ENCODE results near the gene WDR5.

The WDR5 gene

DNA sequence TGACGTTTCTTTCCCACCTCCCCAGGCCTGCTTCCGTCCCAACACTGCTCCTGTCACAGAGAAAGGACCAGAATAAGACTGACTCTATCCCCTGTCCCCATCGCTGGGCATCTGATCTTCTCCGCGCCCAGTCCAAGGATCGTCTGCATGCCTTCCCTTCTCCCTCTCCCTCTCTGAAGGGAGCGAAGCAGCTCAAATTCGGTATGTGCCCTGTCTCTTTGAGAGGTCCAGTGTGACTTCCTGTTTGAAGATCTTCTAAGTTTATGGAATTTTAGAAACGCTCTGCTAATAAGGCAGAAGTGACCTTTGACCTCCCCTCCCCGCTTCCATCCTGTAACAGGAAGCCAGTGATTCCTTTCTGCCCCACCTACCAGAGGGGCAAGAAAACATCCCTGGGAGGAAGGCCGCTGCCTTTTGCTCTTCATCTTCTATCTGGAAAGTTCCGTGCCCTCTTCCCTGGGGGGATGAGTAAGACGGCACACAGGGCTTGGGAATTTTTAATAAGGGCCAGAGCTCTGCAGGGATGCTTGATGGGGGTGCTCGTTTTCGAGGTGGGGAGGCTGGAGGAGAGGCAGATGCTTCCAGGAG, 69.2 kb downstream of the WDR5 start:
- peaks cover 27% of the 10 kb centered on the region for H3K27me3 Mint-ChIP-seq (ENCODE audit: low read depth)
- H3K9me3 Mint-ChIP-seq = no peaks in the 10 kb centered on the region
- no peak for DNase-seq (ENCODE audit: low spot score)
- H3K27ac Mint-ChIP-seq = no peak overlapping the region
- no peaks in the 10 kb centered on the region for H3K4me1 Mint-ChIP-seq (ENCODE audit: low read depth)
- H3K36me3 Mint-ChIP-seq (ENCODE audit: low read depth) = no peaks in the 10 kb centered on the region
- H3K4me3 Mint-ChIP-seq = no peak overlapping the region

GRCh38 chr9:134205672-134206310, 69.9 kb downstream of the WDR5 start:
- no peaks in the 10 kb centered on the region for H3K4me1 Mint-ChIP-seq (ENCODE audit: low read depth)
- H3K4me3 Mint-ChIP-seq = no peak overlapping the region
- no peaks in the 10 kb centered on the region for H3K36me3 Mint-ChIP-seq (ENCODE audit: low read depth)
- H3K27ac Mint-ChIP-seq = no peak overlapping the region
- peaks cover 25% of the 10 kb centered on the region for H3K27me3 Mint-ChIP-seq (ENCODE audit: low read depth)
- no peaks in the 10 kb centered on the region for H3K9me3 Mint-ChIP-seq
- DNase-seq (ENCODE audit: low spot score) = no peak

GRCh38 chr9:134206311-134207300, 70.7 kb downstream of the WDR5 start:
- Mint-ChIP-seq H3K27ac (no peak overlapping the region), H3K9me3 (no peaks in the 10 kb centered on the region), H3K36me3 (ENCODE audit: low read depth) (no peaks in the 10 kb centered on the region), H3K4me3 (no peak overlapping the region), H3K27me3 (ENCODE audit: low read depth) (peaks cover 20% of the 10 kb centered on the region), H3K4me1 (ENCODE audit: low read depth) (no peaks in the 10 kb centered on the region)
- DNase-seq (ENCODE audit: low spot score) = no peak

DNA sequence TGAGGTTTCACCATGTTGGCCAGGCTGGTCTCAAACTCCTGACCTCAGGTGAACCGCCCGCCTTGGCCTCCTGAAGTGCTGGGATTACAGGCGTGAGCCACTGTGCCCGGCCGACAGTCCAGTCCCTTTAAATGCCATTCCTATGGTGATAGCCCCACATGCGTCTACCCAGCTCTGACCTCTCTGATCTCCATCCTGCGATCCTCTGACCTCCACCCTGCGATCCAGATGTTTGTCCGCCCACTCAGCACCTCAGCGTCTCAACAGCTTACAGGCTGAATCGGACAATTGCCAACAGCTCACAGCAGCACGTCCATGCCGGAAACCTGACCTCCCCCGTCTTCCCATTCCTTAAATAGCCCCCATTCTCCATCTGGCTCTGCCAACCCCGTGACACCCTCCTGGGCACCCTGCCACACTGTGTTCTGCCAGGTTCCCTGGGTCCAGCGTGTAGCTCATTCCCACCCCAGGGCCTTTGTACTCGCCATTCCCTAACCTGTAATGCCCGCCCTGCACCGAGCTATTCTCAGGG, 72.5 kb downstream of the WDR5 start:
- peaks cover 9% of the 10 kb centered on the region for H3K27me3 Mint-ChIP-seq (ENCODE audit: low read depth)
- H3K4me1 Mint-ChIP-seq (ENCODE audit: low read depth) = no peaks in the 10 kb centered on the region
- H3K36me3 Mint-ChIP-seq (ENCODE audit: low read depth) = no peaks in the 10 kb centered on the region
- no peak overlapping the region for H3K4me3 Mint-ChIP-seq
- no peak overlapping the region for H3K27ac Mint-ChIP-seq
- DNase-seq (ENCODE audit: low spot score) = no peak
- peaks cover 5% of the 10 kb centered on the region for H3K9me3 Mint-ChIP-seq

DNA sequence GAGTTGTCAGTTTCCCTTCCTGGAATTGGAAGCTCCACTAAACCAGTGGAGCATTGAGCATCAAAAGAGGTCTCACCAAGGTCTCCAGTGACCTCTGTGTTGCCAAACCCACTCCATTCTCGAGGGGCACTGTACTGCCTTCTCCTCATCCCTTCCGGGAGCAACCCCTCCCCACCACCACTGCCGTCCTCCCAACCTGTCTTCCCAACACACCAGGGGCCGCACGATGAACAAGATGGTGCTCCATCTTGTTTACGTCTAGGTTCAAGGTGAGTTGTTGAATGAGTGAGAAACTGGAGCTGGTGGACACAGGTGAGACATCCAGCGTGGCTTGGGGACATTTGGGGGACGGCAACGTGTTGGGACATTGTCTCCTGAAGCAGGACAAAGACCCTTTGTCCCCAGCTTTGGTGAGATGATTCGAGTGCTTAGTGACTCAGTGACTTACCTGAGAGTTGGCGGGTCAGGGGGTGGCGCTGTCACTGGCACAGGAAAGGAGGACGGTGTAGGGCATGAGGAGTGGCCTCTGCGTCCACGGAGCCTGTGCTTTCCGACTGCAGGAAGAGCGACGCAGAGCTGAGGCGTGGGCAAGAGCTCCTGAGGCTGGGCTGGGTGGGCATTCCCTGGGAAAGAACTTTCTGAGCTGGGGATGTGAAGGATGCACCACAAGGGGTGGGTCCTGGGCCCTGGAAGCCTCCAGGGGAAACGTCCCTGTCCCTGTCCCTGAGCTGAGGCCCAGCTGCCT, 73.3 kb downstream of the WDR5 start:
- no peak overlapping the region for H3K27ac Mint-ChIP-seq
- no peak overlapping the region for H3K4me3 Mint-ChIP-seq
- H3K36me3 Mint-ChIP-seq (ENCODE audit: low read depth) = no peaks in the 10 kb centered on the region
- peaks cover 5% of the 10 kb centered on the region for H3K9me3 Mint-ChIP-seq
- no peak for DNase-seq (ENCODE audit: low spot score)
- H3K27me3 Mint-ChIP-seq (ENCODE audit: low read depth) = peaks cover 2% of the 10 kb centered on the region
- no peaks in the 10 kb centered on the region for H3K4me1 Mint-ChIP-seq (ENCODE audit: low read depth)
